Heart left ventricle (tissue), 16 donors: Measurements from ENCODE around the gene ERFL. TPM values are rescaled to one million over a fixed set of nuclear protein-coding genes. Genes with fewer than 3 reads are reported as not detected.

Experiments used
- ATAC-seq, 4 donors: fragments of 200-7000 bp; cut with Tn5 transposase; one replicate each; pipeline ENCODE4 v1.9.1; 2020 to 2022; ENCODE audit warnings: moderate library complexity in 4 of 4, mild to moderate bottlenecking in 3 of 4, moderate number of reproducible peaks in 1 of 4
- DNase-seq, 5 donors: peaks; one replicate each; pipeline ENCODE4 v3.0.0-alpha.2; 2020
- H3K27ac ChIP-seq, 12 donors: fragments of 200-600 bp; sonication (generic) in 4 of 12; one replicate each; pipeline versions ENCODE4 v1.5.0 to v1.8.0; 2016 to 2022; ENCODE audit warnings: mild to moderate bottlenecking in 2 of 12
- H3K27me3 ChIP-seq, 9 donors: fragments of 200-600 bp; sonication (generic) in 2 of 9; one replicate each; pipeline versions ENCODE4 v1.5.1 to v1.8.0; 2016 to 2022; ENCODE audit warnings: mild to moderate bottlenecking in 3 of 9
- H3K36me3 ChIP-seq, 9 donors: fragments of 200-600 bp; sonication (generic) in 2 of 9; one replicate each; pipeline versions ENCODE4 v1.5.0 to v1.8.0; 2018 to 2022; ENCODE audit warnings: mild to moderate bottlenecking in 2 of 9
- H3K4me1 ChIP-seq, 12 donors: fragments of 200-600 bp; sonication (generic) in 4 of 12; one replicate each; pipeline versions ENCODE4 v1.5.0 to v1.8.0; 2016 to 2022; ENCODE audit warnings: mild to moderate bottlenecking in 3 of 12
- H3K4me3 ChIP-seq, 12 donors: fragments of 200-600 bp; sonication (generic) in 4 of 12; one replicate each; pipeline versions ENCODE4 v1.5.0 to v1.8.0; 2017 to 2022; ENCODE audit warnings: mild to moderate bottlenecking in 9 of 12, moderate library complexity in 4 of 12
- H3K9me3 ChIP-seq, 12 donors: fragments of 200-600 bp; sonication (generic) in 4 of 12; one replicate each; pipeline versions ENCODE4 v1.5.0 to v1.8.0; 2016 to 2022; ENCODE audit warnings: mild to moderate bottlenecking in 1 of 12
- CTCF ChIP-seq, 12 donors: fragments of 200-600 bp; sonication (generic) in 4 of 12; IDR thresholded peaks; one replicate each; pipeline versions ENCODE4 v1.5.0 to v1.8.0; 2018 to 2022; ENCODE audit warnings: antibody characterized with exemption in 12 of 12, mild to moderate bottlenecking in 5 of 12
- POLR2A ChIP-seq, 2 donors: fragments of 450-650 bp; IDR thresholded peaks; one replicate each; pipeline ENCODE4 v1.6.1; 2017; ENCODE audit warnings: antibody characterized with exemption in 2 of 2, mild to moderate bottlenecking in 2 of 2, moderate library complexity in 2 of 2
- WGBS, 4 donors: extraction: QIAGEN DNeasy Blood & Tissue Kit in 2 of 4; methylation state at CpG; one replicate each; pipeline versions ENCODE4 v1.1.5 to v1.1.7; 2013 to 2018; 5-methylcytosine and 5-hydroxymethylcytosine counted together
- intact Hi-C, 10 donors: fragments of 100-400 bp; cut with DNase I; formaldehyde crosslinking; loops; one replicate each; pipeline versions ENCODE4 v1.11.1 to v1.14.2; 2022
- polyA plus RNA-seq, 2 donors: library from polyadenylated mRNA; stranded (reverse); fragments of 200-250 nt; gene quantifications; one replicate each; pipeline ENCODE4 v1.2.3, GENCODE V29; 2013
- total RNA-seq, 9 donors: library from RNA; depleted of rRNA in 2 of 9; stranded (reverse); fragments of >200 nt in 2 of 9; fragmentation: NEBNext Ultra II Directional in 3 of 9; extraction: Animal tissue kit (Norgen Biotek cat#: 25700) in 3 of 9; gene quantifications; one replicate each; pipeline versions ENCODE4 v1.1.0 to v1.2.4, GENCODE V29; 2016 to 2023
- donor health status: ischemic (EF 13 %, LVEDD 7.1; RV severe dilation, severe dysfunction).
- donor health status: healthy with polysubstance abuse.
- donor health status: DM: no; HTN: yes; CAD: no.
- donor health status: DM: no; HTN: no; CAD: no.
- donor health status: ischemic (EF 25% LVEDD 6.9; RV normal size, moderate dysfunction).
- donor health status: ischemic (EF 25% LVEDD 5.7; RV mildly dilated, moderate dysfunction).
- donor health status: healthy.
- donor health status: DM: yes; HTN: yes; CAD: no.
- donor health status: ischemic (EF 35%, LVEDD 5.7; RV mildly dilated, moderate dysfunction).
- donor health status: nonischemic (EF 11% LVEDD 7.7; RV severe dilation, severe dysfunction).
- donor health status: DM: yes; HTN: yes; CAD: no.
- donor health status: PGD.
- donor health status: ischemic (EF 29% LVEDD 5.4; RV normal size, mild dysfunction).
- donor health status: nonischemic (EF 23%, LVEDD 6.1; RV moderate dilation, normal function).

Gene ERFL
- total and polyA plus RNA-seq, 11 donors, result 0.13 TPM; not detected in 10

DNA sequence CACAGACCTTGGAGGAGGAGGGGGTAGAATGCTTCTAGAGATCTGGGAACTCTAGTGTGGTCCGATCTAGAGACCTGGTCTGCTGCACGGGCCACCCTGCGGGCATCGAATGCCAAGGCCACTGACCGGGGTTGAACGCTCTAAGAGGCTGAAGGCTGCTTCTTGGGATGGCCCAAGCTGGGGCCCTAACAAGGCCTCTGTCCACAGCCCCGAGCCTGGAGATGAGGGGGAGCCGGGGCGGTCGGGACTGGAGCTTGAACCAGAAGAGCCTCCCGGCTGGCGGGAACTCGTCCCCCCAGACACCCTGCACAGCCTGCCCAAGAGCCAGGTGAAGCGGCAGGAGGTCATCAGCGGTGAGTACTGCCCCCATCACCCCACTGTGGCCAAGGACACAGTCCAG is 30.0 kb downstream of the ERFL start:
- H3K9me3 ChIP-seq, result no peaks in the 10 kb centered on the region
- DNase-seq (no peak), ATAC-seq (no peak)
- intact Hi-C loops, result no loop called here
- TF ChIP-seq CTCF (IDR thresholded peaks at IDR 0.05) (no peak), POLR2A (IDR thresholded peaks at IDR 0.05) (no peak)
- H3K27ac ChIP-seq, result no peak overlapping the region
- no peak overlapping the region for H3K4me3 ChIP-seq
- no peaks in the 10 kb centered on the region for H3K4me1 ChIP-seq
- H3K36me3 ChIP-seq, result peaks cover 5 to 82% (median 78%) of the 10 kb centered on the region in 9 donors
- H3K27me3 ChIP-seq, result no peaks in the 10 kb centered on the region
- 88 to 97% (median 94%) methylated on average over 5 to 15 of the region's 15 CpGs for WGBS, 4 donors

DNA sequence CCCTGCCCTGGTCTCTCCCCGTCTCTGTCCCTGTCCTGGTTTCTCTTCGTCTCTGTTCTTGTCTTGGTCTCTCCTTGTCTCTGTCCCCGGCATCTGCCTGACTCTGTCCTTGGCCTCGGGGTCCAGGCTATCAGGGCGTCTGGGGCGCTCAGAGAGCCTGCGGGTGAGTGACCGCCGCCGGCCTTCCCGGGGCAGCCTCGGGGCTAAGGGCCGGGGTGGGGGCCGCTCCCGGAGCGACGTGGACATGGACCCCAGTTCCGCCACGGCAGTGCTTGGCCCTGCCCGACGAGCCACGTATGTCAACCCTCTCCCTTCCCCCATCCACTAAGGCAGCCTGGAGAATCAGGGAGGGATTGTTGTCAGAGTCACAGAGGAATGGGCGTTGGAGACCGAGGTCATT is 30.4 kb downstream of the ERFL start:
- no peaks in the 10 kb centered on the region for H3K4me1 ChIP-seq
- H3K36me3 ChIP-seq, result peaks cover 1 to 81% (median 76%) of the 10 kb centered on the region in 9 donors

GRCh38 chr19:41897181-41897580 is 31.1 kb downstream of the ERFL start:
- intact Hi-C loops, result no loop called here
- Histone ChIP-seq H3K4me1 (peaks cover 0 to 5% (median 0%) of the 10 kb centered on the region in 12 donors), H3K27me3 (no peaks in the 10 kb centered on the region), H3K9me3 (no peaks in the 10 kb centered on the region), H3K36me3 (peaks cover 0 to 81% (median 76%) of the 10 kb centered on the region in 9 donors), H3K27ac (no peak overlapping the region), H3K4me3 (no peak overlapping the region)
- TF ChIP-seq CTCF (IDR thresholded peaks at IDR 0.05), result no peak
- TF ChIP-seq POLR2A (IDR thresholded peaks at IDR 0.05), result no peak
- DNase-seq (no peak), ATAC-seq (no peak)
- 92 to 100% (median 97%) methylated on average over 2 to 3 of the region's 3 CpGs for WGBS, 4 donors

More for the DNA sequence above, 30.4 kb downstream of the ERFL start:
- 89 to 94% (median 92%) methylated on average over 24 of the region's 24 CpGs for WGBS, 4 donors
- intact Hi-C loops, result no loop called here
- Histone ChIP-seq H3K4me3 (no peak overlapping the region), H3K27ac (no peak overlapping the region), H3K27me3 (no peaks in the 10 kb centered on the region), H3K9me3 (no peaks in the 10 kb centered on the region)
- TF ChIP-seq POLR2A (IDR thresholded peaks at IDR 0.05), result no peak
- TF ChIP-seq CTCF (IDR thresholded peaks at IDR 0.05), result no peak
- no peak for DNase-seq
- ATAC-seq, result no peak

DNA sequence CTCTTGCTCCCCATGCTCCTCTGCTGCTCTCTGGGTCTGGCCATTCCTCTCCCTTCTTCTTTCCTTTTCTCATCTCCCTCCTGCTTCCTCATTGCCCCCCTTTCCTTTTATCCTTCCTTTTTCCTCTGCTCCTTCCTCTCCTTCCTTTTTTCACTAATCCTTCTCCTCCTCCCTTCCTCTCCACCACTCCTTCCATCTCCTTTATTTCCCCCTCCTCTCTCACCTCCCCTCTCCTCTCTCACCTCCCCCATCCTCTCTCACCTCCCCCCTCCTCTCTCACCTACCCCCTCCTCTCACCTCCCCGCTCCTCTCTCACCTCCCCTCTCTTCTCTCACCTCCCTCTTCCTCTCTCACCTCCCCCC is 31.7 kb downstream of the ERFL start:
- 96 to 100% (median 100%) methylated on average over 1 of the region's 1 CpG for WGBS, 4 donors
- H3K4me1 ChIP-seq, result peaks cover 0 to 5% (median 0%) of the 10 kb centered on the region in 12 donors
- no peaks in the 10 kb centered on the region for H3K9me3 ChIP-seq
- ATAC-seq (no peak), DNase-seq (no peak)
- H3K27ac ChIP-seq, result no peak overlapping the region
- H3K4me3 ChIP-seq, result no peak overlapping the region
- H3K36me3 ChIP-seq, result peaks cover 0 to 81% (median 76%) of the 10 kb centered on the region in 9 donors
- intact Hi-C loops, result no loop called here
- TF ChIP-seq CTCF (IDR thresholded peaks at IDR 0.05), result no peak
- no peak for TF ChIP-seq POLR2A (IDR thresholded peaks at IDR 0.05)
- H3K27me3 ChIP-seq, result no peaks in the 10 kb centered on the region
